Measurements from ENCODE around the gene EIF5.

DNA sequence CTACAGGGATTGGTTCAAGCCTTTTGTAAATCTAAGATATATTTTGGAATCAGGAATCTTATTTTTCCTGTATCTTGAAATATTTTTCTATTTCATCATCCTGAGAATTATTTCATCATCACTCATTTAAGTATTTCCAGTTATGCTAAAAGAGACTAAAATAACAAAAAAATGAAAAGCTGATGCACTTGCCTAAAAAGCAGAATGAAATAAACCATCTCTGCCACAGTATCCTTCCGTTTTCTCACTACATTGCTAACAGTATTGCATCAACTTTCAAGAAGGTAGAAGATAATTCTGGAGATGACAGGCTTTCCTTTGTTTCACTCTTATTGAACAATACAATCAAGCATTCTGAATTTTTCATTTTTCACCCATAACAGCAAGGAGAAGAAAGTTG is 31.1 kb upstream of the EIF5 start:
- TF ChIP-seq, protein P1, sequence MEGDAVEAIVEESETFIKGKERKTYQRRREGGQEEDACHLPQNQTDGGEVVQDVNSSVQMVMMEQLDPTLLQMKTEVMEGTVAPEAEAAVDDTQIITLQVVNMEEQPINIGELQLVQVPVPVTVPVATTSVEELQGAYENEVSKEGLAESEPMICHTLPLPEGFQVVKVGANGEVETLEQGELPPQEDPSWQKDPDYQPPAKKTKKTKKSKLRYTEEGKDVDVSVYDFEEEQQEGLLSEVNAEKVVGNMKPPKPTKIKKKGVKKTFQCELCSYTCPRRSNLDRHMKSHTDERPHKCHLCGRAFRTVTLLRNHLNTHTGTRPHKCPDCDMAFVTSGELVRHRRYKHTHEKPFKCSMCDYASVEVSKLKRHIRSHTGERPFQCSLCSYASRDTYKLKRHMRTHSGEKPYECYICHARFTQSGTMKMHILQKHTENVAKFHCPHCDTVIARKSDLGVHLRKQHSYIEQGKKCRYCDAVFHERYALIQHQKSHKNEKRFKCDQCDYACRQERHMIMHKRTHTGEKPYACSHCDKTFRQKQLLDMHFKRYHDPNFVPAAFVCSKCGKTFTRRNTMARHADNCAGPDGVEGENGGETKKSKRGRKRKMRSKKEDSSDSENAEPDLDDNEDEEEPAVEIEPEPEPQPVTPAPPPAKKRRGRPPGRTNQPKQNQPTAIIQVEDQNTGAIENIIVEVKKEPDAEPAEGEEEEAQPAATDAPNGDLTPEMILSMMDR (IDR thresholded peaks at IDR 0.05) = no peak
- no peak for TF ChIP-seq POLR2A (IDR thresholded peaks at IDR 0.05)
- TF ChIP-seq EP300 (IDR thresholded peaks at IDR 0.05) = no peak
